Adipocyte (in vitro differentiated cells): Measurements from ENCODE around the gene ARHGAP33.

Experiments
- DNase-seq: peaks from one replicate; pipeline ENCODE4 v3.0.0-alpha.2; 2015; ENCODE audit warnings: low read depth
- H3K27me3 ChIP-seq: replicated peaks from 2 replicates; pipeline ENCODE4 v1.7.0; 2013; ENCODE audit warnings: mild to moderate bottlenecking, low read length, moderate library complexity; ENCODE audit not compliant: control insufficient read depth, insufficient read depth
- H3K36me3 ChIP-seq: 2 replicates; pipeline ENCODE4 v1.7.0; 2013; ENCODE audit warnings: low read length, mild to moderate bottlenecking, moderate library complexity; ENCODE audit not compliant: control insufficient read depth, insufficient read depth, severe bottlenecking
- H3K4me1 ChIP-seq: 2 replicates; pipeline ENCODE4 v1.7.0; 2013; ENCODE audit warnings: mild to moderate bottlenecking, low read length, moderate library complexity; ENCODE audit not compliant: control insufficient read depth, insufficient read depth
- H3K4me3 ChIP-seq: 2 replicates; pipeline ENCODE4 v1.7.0; 2013; ENCODE audit warnings: mild to moderate bottlenecking, low read length, moderate library complexity
- H3K9ac ChIP-seq: 2 replicates; pipeline ENCODE4 v1.7.0; 2013; ENCODE audit warnings: mild to moderate bottlenecking, low read length, moderate library complexity
- H3K9me3 ChIP-seq: 2 replicates; pipeline ENCODE4 v1.7.0; 2013; ENCODE audit warnings: mild to moderate bottlenecking, low read length, moderate library complexity; ENCODE audit not compliant: control insufficient read depth

Gene ARHGAP33

GRCh38 chr19:35742121-35742724, 33.1 kb upstream of the ARHGAP33 start, which contains the start of gene IGFLR1:
Gene IGFLR1, minus strand, starts transcription at chr19:35742452. Its CDS starts 1,272 bp downstream, at chr19:35741180.
- Histone ChIP-seq H3K27me3 (no peaks in the 10 kb centered on the region), H3K9me3 (no peaks in the 10 kb centered on the region), H3K4me1 (peaks cover 38% of the 10 kb centered on the region), H3K9ac (peak within 1 kb of the TSS; percentile 16), H3K36me3 (peaks cover 21% of the 10 kb centered on the region), H3K4me3 (no peak within 1 kb of the TSS)
- DNase-seq, result no peak

GRCh38 chr19:35743640-35744429, 31.5 kb upstream of the ARHGAP33 start:
- H3K36me3 ChIP-seq, result peaks cover 5% of the 10 kb centered on the region
- H3K9me3 ChIP-seq, result no peaks in the 10 kb centered on the region
- peaks cover 42% of the 10 kb centered on the region for H3K4me1 ChIP-seq
- peak overlapping the region; percentile 100 for H3K4me3 ChIP-seq
- DNase-seq, result no peak
- H3K27me3 ChIP-seq, result no peaks in the 10 kb centered on the region
- H3K9ac ChIP-seq, result peak overlapping the region; percentile 96

- H3K36me3 ChIP-seq, result peaks cover 3% of the 10 kb centered on the region
- no peaks in the 10 kb centered on the region for H3K9me3 ChIP-seq
- peak; percentile 99 for DNase-seq
- H3K27me3 ChIP-seq, result no peaks in the 10 kb centered on the region
- peak overlapping the region; percentile 96 for H3K9ac ChIP-seq
- peak overlapping the region; percentile 100 for H3K4me3 ChIP-seq
- peaks cover 38% of the 10 kb centered on the region for H3K4me1 ChIP-seq
Measured at GRCh38 chr19:35744430-35745327, 30.7 kb upstream of the ARHGAP33 start.

- H3K4me1 ChIP-seq, result peaks cover 32% of the 10 kb centered on the region
- H3K9ac ChIP-seq, result peak within 1 kb of the TSS; percentile 96
- H3K9me3 ChIP-seq, result no peaks in the 10 kb centered on the region
- H3K4me3 ChIP-seq, result peak within 1 kb of the TSS; percentile 100
- H3K36me3 ChIP-seq, result peaks cover 3% of the 10 kb centered on the region
- DNase-seq, result peak; percentile 100
- H3K27me3 ChIP-seq, result no peaks in the 10 kb centered on the region
Measured at GRCh38 chr19:35745328-35746086, 29.9 kb upstream of the ARHGAP33 start, which contains the start of the genes PSENEN and U2AF1L4. Gene PSENEN, plus strand, starts transcription at chr19:35745651. Its CDS starts 280 bp downstream, at chr19:35745931. Gene U2AF1L4, minus strand, starts transcription at chr19:35745418. Its CDS starts 27 bp downstream, at chr19:35745391.

- H3K4me1 ChIP-seq, result peaks cover 27% of the 10 kb centered on the region
- peak overlapping the region; percentile 100 for H3K4me3 ChIP-seq
- peaks cover 3% of the 10 kb centered on the region for H3K36me3 ChIP-seq
- peak overlapping the region; percentile 96 for H3K9ac ChIP-seq
- no peaks in the 10 kb centered on the region for H3K27me3 ChIP-seq
- no peak for DNase-seq
- no peaks in the 10 kb centered on the region for H3K9me3 ChIP-seq
Measured at GRCh38 chr19:35746087-35746462, 29.3 kb upstream of the ARHGAP33 start.

- H3K9me3 ChIP-seq, result no peaks in the 10 kb centered on the region
- DNase-seq, result no peak
- H3K27me3 ChIP-seq, result no peaks in the 10 kb centered on the region
- peaks cover 3% of the 10 kb centered on the region for H3K36me3 ChIP-seq
- H3K4me3 ChIP-seq, result peak overlapping the region; percentile 100
- H3K9ac ChIP-seq, result peak overlapping the region; percentile 96
- H3K4me1 ChIP-seq, result peaks cover 26% of the 10 kb centered on the region
Measured at GRCh38 chr19:35746531-35746930, 28.8 kb upstream of the ARHGAP33 start.

GRCh38 chr19:35748106-35749020, 27.0 kb upstream of the ARHGAP33 start, which contains the start of gene LIN37:
Gene LIN37, plus strand, starts transcription at chr19:35748576. Its CDS starts 149 bp downstream, at chr19:35748725.
- H3K9me3 ChIP-seq, result no peaks in the 10 kb centered on the region
- H3K36me3 ChIP-seq, result peaks cover 15% of the 10 kb centered on the region
- H3K4me1 ChIP-seq, result peaks cover 26% of the 10 kb centered on the region
- peak; percentile 100 for DNase-seq
- peak within 1 kb of the TSS; percentile 100 for H3K4me3 ChIP-seq
- no peaks in the 10 kb centered on the region for H3K27me3 ChIP-seq
- peak within 1 kb of the TSS; percentile 99 for H3K9ac ChIP-seq

GRCh38 chr19:35750167-35750566, 25.2 kb upstream of the ARHGAP33 start:
- no peak for DNase-seq
- Histone ChIP-seq H3K36me3 (peaks cover 25% of the 10 kb centered on the region), H3K27me3 (no peaks in the 10 kb centered on the region), H3K4me1 (peaks cover 31% of the 10 kb centered on the region), H3K4me3 (no peak overlapping the region), H3K9me3 (no peaks in the 10 kb centered on the region), H3K9ac (no peak overlapping the region)

GRCh38 chr19:35751839-35752745, 23.3 kb upstream of the ARHGAP33 start:
- Histone ChIP-seq H3K9ac (no peak overlapping the region), H3K27me3 (no peaks in the 10 kb centered on the region), H3K4me3 (no peak overlapping the region), H3K36me3 (peaks cover 25% of the 10 kb centered on the region), H3K4me1 (peaks cover 24% of the 10 kb centered on the region), H3K9me3 (no peaks in the 10 kb centered on the region)
- DNase-seq, result no peak
